ENCODE data around the gene S1PR1. TPM values are rescaled to one million over a fixed set of nuclear protein-coding genes. Genes with fewer than 3 reads are reported as not detected.
"Not testable (repeated sequence)": the region's sequence is repeated elsewhere in the genome, so short reads cannot be mapped to it uniquely, and the experiment has no call there.

S1PR1 gene
- total RNA-seq (10.8 TPM), polyA plus RNA-seq (ENCODE audit: insufficient read depth in 1 of 8, insufficient read length in 8 of 8, low replicate concordance in 1 of 8) (10 to 100 TPM; 10.2 to 17.7 (median 13.5) TPM)
- long read RNA-seq, donor 1, partial matches to known transcripts, result 0 of 4 reads
- long read RNA-seq, donor 1, other reads (novel, unspliced or antisense), result 0 of 4 reads
- long read RNA-seq, donor 2, partial matches to known transcripts, result 0 of 1 reads
- long read RNA-seq, donor 2, other reads (novel, unspliced or antisense), result 0 of 1 reads
- long read RNA-seq, donor 3, partial matches to known transcripts, result 0 of 3 reads
- long read RNA-seq, donor 3, other reads (novel, unspliced or antisense), result 0 of 3 reads
- long read RNA-seq, donor 4, transcript S1PR1-201 (2 exons, 2,909 nt), result major isoform, 8 of 9 reads
- long read RNA-seq, donor 4, partial matches to known transcripts, result 0 of 9 reads
- long read RNA-seq, donor 4, other reads (novel, unspliced or antisense), result 0 of 9 reads
- long read RNA-seq, donor 5, transcript S1PR1-201 (2 exons, 2,909 nt), result major isoform, 13 of 15 reads
- long read RNA-seq, donor 5, partial matches to known transcripts, result 0 of 15 reads
- long read RNA-seq, donor 5, other reads (novel, unspliced or antisense), result 0 of 15 reads
- long read RNA-seq, donor 6, transcript S1PR1-201 (2 exons, 2,909 nt), result major isoform, 5 of 5 reads
- long read RNA-seq, donor 6, partial matches to known transcripts, result 0 of 5 reads
- long read RNA-seq, donor 6, other reads (novel, unspliced or antisense), result 0 of 5 reads
- long read RNA-seq, donor 7, transcript S1PR1-201 (2 exons, 2,909 nt), result major isoform, 6 of 6 reads
- long read RNA-seq, donor 7, partial matches to known transcripts, result 0 of 6 reads
- long read RNA-seq, donor 7, other reads (novel, unspliced or antisense), result 0 of 6 reads
- long read RNA-seq, donor 8, partial matches to known transcripts, result 0 of 4 reads
- long read RNA-seq, donor 8, other reads (novel, unspliced or antisense), result 0 of 4 reads
- long read RNA-seq, donor 9, transcript S1PR1-201 (2 exons, 2,909 nt), result major isoform, 7 of 9 reads
- long read RNA-seq, donor 9, partial matches to known transcripts, result 0 of 9 reads
- long read RNA-seq, donor 9, other reads (novel, unspliced or antisense), result 0 of 9 reads
- long read RNA-seq, donor 10, transcript S1PR1-201 (2 exons, 2,909 nt), result major isoform, 6 of 14 reads
- long read RNA-seq, donor 10, partial matches to known transcripts, result 7 of 14 reads
- long read RNA-seq, donor 10, other reads (novel, unspliced or antisense), result 0 of 14 reads
- long read RNA-seq, donor 11, transcript S1PR1-201 (2 exons, 2,909 nt), result major isoform, 9 of 9 reads
- long read RNA-seq, donor 11, partial matches to known transcripts, result 0 of 9 reads
- long read RNA-seq, donor 11, other reads (novel, unspliced or antisense), result 0 of 9 reads

DNA sequence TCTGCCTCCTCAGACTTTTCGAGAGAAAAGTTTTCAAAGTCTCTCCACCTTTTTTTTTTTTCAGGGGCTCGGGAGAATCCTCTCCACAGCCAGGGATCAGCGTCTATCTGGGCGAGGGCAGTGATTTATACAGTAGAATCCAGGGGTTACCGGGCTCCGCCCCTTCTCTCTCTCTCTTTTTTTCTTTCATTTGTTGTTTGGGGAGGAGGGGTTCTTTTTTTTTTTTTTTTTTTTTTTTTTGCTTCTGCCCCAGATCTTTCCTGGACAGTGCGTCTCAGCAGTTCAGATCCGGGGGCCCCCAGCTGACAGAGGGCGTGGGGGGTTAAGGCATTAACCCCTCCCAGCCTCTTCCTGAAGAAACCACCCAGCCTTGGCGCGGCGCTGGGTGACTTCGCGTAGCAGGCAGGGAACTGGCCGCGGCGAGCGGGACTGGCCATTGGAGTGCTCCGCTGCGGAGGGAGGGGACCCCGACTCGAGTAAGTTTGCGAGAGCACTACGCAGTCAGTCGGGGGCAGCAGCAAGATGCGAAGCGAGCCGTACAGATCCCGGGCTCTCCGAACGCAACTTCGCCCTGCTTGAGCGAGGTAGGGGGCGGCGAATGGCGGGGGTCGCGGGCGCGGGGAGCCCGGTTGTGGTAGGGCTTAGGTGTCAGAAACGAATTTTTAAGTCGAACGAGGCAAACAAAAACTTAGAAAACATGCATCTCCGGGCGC lies at the start of gene S1PR1:
Gene S1PR1 (plus strand): TSS at position 504 of the 713 bp plus-strand sequence. CDS start 1,966 bp downstream, outside the sequence.
- Histone ChIP-seq H3K36me3 (ENCODE audit: control insufficient read depth, insufficient read depth, low read length) (peaks cover 4% of the 10 kb centered on the region), H3K4me3 (ENCODE audit: low read length) (peak within 1 kb of the TSS; percentile 46), H3K4me1 (ENCODE audit: control insufficient read depth, insufficient read depth, low read length) (peaks cover 21% of the 10 kb centered on the region), H3K27me3 (ENCODE audit: control insufficient read depth, insufficient read depth, low read length) (peaks cover 30% of the 10 kb centered on the region), H3K27ac (ENCODE audit: low read length) (peak within 1 kb of the TSS; percentile 86), H3K9me3 (replicated peaks; ENCODE audit: control insufficient read depth, low read depth, low read length) (no peaks in the 10 kb centered on the region)
- peak; percentile 80 for DNase-seq
- under 1% methylated on average over 37 of the region's 46 CpGs for WGBS (ENCODE audit: insufficient coverage)

DNA sequence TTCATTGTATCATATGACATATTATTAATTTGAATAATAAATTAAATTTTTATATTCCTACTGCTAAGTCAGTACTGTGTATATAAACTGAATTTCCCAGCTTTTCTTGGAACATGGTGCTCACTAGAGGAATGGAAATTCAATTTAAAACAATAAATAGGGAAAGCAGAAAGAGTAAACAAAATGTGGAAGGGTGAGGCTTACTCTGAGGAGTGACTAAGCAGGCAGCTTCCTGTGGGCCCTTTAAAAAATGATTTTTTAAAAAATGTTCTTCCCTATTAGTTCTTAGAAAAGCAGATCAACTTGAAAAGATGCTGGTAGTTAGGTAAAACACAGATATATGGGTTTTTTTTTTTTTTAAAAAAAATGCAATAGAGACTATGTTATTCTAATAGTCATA lies 49.5 kb upstream of the S1PR1 start:
- Histone ChIP-seq H3K4me1 (ENCODE audit: control insufficient read depth, insufficient read depth, low read length) (no peaks in the 10 kb centered on the region), H3K27me3 (ENCODE audit: control insufficient read depth, insufficient read depth, low read length) (no peaks in the 10 kb centered on the region), H3K27ac (ENCODE audit: low read length) (no peak overlapping the region), H3K4me3 (ENCODE audit: low read length) (no peak overlapping the region), H3K36me3 (ENCODE audit: control insufficient read depth, insufficient read depth, low read length) (no peaks in the 10 kb centered on the region), H3K9me3 (replicated peaks; ENCODE audit: control insufficient read depth, low read depth, low read length) (no peaks in the 10 kb centered on the region)
- DNase-seq, result no peak

GRCh38 chr1:101188331-101188730 lies 48.5 kb upstream of the S1PR1 start:
- H3K4me1 ChIP-seq (ENCODE audit: control insufficient read depth, insufficient read depth, low read length), result no peaks in the 10 kb centered on the region
- DNase-seq, result no peak
- no peaks in the 10 kb centered on the region for H3K27me3 ChIP-seq (ENCODE audit: control insufficient read depth, insufficient read depth, low read length)
- no peaks in the 10 kb centered on the region for H3K36me3 ChIP-seq (ENCODE audit: control insufficient read depth, insufficient read depth, low read length)
- no peak overlapping the region for H3K4me3 ChIP-seq (ENCODE audit: low read length)
- no peaks in the 10 kb centered on the region for H3K9me3 ChIP-seq (replicated peaks; ENCODE audit: control insufficient read depth, low read depth, low read length)
- no peak overlapping the region for H3K27ac ChIP-seq (ENCODE audit: low read length)
- no CpG with 5 or more reads among the region's 1 CpG for WGBS (ENCODE audit: insufficient coverage)

DNA sequence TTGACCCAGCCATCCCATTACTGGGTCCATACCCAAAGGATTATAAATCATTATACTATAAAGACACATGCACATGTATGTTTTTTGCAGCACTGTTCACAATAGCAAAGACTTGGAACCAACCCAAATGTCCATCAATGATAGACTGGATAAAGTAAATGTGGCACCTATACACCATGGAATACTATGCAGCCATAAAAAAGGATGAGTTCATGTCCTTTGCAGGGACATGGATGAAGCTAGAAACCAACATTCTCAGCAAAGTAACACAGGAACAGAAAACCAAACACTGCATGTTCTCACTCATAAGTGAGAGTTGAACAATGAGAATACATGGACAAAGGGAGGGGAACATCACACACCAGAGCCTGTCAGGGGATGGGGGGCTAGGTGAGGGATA lies 47.9 kb upstream of the S1PR1 start:
- H3K27ac ChIP-seq (ENCODE audit: low read length); H3K4me3 ChIP-seq (ENCODE audit: low read length); H3K9me3 ChIP-seq (replicated peaks; ENCODE audit: control insufficient read depth, low read depth, low read length); H3K27me3 ChIP-seq (ENCODE audit: control insufficient read depth, insufficient read depth, low read length); H3K4me1 ChIP-seq (ENCODE audit: control insufficient read depth, insufficient read depth, low read length); DNase-seq; H3K36me3 ChIP-seq (ENCODE audit: control insufficient read depth, insufficient read depth, low read length): not testable (repeated sequence)

DNA sequence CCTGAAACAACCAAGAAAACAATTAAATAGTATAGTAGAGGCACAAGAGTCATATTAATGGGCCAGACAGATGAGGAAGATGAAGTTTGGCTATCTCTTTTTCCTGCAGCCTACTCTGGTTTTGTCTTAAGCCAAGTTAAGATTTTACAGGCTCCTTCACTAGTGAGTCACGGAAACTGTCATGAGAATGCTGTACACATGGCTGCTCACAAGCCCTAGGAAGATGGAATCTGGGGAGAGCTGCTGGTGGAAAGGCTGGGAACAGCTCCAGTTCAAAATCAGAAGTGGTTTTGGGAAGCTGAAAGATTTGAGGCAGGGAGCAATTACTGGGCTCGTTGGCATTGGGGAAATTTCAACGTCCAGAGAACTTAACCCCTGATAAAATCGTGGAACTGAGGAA lies 46.4 kb upstream of the S1PR1 start:
- Histone ChIP-seq H3K9me3 (replicated peaks; ENCODE audit: control insufficient read depth, low read depth, low read length) (no peaks in the 10 kb centered on the region), H3K4me1 (ENCODE audit: control insufficient read depth, insufficient read depth, low read length) (no peaks in the 10 kb centered on the region), H3K27me3 (ENCODE audit: control insufficient read depth, insufficient read depth, low read length) (no peaks in the 10 kb centered on the region), H3K27ac (ENCODE audit: low read length) (no peak overlapping the region), H3K4me3 (ENCODE audit: low read length) (no peak overlapping the region), H3K36me3 (ENCODE audit: control insufficient read depth, insufficient read depth, low read length) (no peaks in the 10 kb centered on the region)
- 75% methylated on average over 1 of the region's 4 CpGs for WGBS (ENCODE audit: insufficient coverage)
- no peak for DNase-seq

- Histone ChIP-seq H3K9me3 (replicated peaks; ENCODE audit: control insufficient read depth, low read depth, low read length) (no peaks in the 10 kb centered on the region), H3K27me3 (ENCODE audit: control insufficient read depth, insufficient read depth, low read length) (no peaks in the 10 kb centered on the region), H3K4me3 (ENCODE audit: low read length) (no peak overlapping the region), H3K36me3 (ENCODE audit: control insufficient read depth, insufficient read depth, low read length) (no peaks in the 10 kb centered on the region), H3K4me1 (ENCODE audit: control insufficient read depth, insufficient read depth, low read length) (no peaks in the 10 kb centered on the region), H3K27ac (ENCODE audit: low read length) (no peak overlapping the region)
- DNase-seq, result no peak
Observed at GRCh38 chr1:101191049-101191448, 45.8 kb upstream of the S1PR1 start.

GRCh38 chr1:101193733-101194169 lies 43.1 kb upstream of the S1PR1 start:
- Histone ChIP-seq H3K36me3 (ENCODE audit: control insufficient read depth, insufficient read depth, low read length) (no peaks in the 10 kb centered on the region), H3K9me3 (replicated peaks; ENCODE audit: control insufficient read depth, low read depth, low read length) (no peaks in the 10 kb centered on the region), H3K27me3 (ENCODE audit: control insufficient read depth, insufficient read depth, low read length) (no peaks in the 10 kb centered on the region), H3K4me3 (ENCODE audit: low read length) (no peak overlapping the region), H3K4me1 (ENCODE audit: control insufficient read depth, insufficient read depth, low read length) (no peaks in the 10 kb centered on the region), H3K27ac (ENCODE audit: low read length) (no peak overlapping the region)
- no peak for DNase-seq
- 79% methylated on average over 2 of the region's 4 CpGs for WGBS (ENCODE audit: insufficient coverage)

DNA sequence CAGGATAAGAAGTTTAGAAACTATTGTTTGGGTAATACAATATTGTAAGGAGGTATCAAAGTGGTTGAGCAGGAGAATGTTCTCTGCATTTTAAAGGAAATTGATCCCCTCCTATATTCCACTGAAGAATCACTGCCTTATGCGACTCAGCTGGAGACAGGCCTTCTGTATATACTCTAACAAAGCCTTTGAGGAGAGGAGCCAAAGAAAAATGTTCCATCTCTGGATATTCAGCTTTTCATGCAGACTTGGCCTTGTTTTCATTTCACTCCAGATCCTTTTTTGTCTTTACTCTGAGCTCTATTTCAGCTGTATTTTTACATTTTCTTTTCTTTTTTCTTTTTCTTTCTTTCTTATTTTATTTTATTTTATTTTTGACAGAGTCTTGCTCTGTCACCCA lies 42.1 kb upstream of the S1PR1 start:
- Histone ChIP-seq H3K36me3 (ENCODE audit: control insufficient read depth, insufficient read depth, low read length) (no peaks in the 10 kb centered on the region), H3K4me1 (ENCODE audit: control insufficient read depth, insufficient read depth, low read length) (no peaks in the 10 kb centered on the region), H3K4me3 (ENCODE audit: low read length) (no peak overlapping the region), H3K27ac (ENCODE audit: low read length) (no peak overlapping the region), H3K27me3 (ENCODE audit: control insufficient read depth, insufficient read depth, low read length) (no peaks in the 10 kb centered on the region), H3K9me3 (replicated peaks; ENCODE audit: control insufficient read depth, low read depth, low read length) (no peaks in the 10 kb centered on the region)
- WGBS (ENCODE audit: insufficient coverage), result no CpG with 5 or more reads among the region's 1 CpG
- peak; percentile 65 for DNase-seq

GRCh38 chr1:101196668-101197067 lies 40.2 kb upstream of the S1PR1 start:
- no peaks in the 10 kb centered on the region for H3K36me3 ChIP-seq (ENCODE audit: control insufficient read depth, insufficient read depth, low read length)
- WGBS (ENCODE audit: insufficient coverage), result no CpG with 5 or more reads among the region's 2 CpGs
- H3K9me3 ChIP-seq (replicated peaks; ENCODE audit: control insufficient read depth, low read depth, low read length), result no peaks in the 10 kb centered on the region

More at GRCh38 chr1:101196668-101197067, 40.2 kb upstream of the S1PR1 start:
- Histone ChIP-seq H3K4me3 (ENCODE audit: low read length) (no peak overlapping the region), H3K4me1 (ENCODE audit: control insufficient read depth, insufficient read depth, low read length) (no peaks in the 10 kb centered on the region), H3K27me3 (ENCODE audit: control insufficient read depth, insufficient read depth, low read length) (no peaks in the 10 kb centered on the region), H3K27ac (ENCODE audit: low read length) (no peak overlapping the region)
- DNase-seq, result no peak

Measured in muscle of leg (tissue), 16 donors.